ENCODE data around the gene FBXL17. TPM values are rescaled to one million over a fixed set of nuclear protein-coding genes. Genes with fewer than 3 reads are reported as not detected.
A peak's percentile ranks its signal among the peaks of the same experiment; 100 is the strongest.

The FBXL17 gene
- total and polyA plus RNA-seq, 2 of the 4 experiments (the other 2 are of a cell fraction) = 3.9 to 8.1 TPM

DNA sequence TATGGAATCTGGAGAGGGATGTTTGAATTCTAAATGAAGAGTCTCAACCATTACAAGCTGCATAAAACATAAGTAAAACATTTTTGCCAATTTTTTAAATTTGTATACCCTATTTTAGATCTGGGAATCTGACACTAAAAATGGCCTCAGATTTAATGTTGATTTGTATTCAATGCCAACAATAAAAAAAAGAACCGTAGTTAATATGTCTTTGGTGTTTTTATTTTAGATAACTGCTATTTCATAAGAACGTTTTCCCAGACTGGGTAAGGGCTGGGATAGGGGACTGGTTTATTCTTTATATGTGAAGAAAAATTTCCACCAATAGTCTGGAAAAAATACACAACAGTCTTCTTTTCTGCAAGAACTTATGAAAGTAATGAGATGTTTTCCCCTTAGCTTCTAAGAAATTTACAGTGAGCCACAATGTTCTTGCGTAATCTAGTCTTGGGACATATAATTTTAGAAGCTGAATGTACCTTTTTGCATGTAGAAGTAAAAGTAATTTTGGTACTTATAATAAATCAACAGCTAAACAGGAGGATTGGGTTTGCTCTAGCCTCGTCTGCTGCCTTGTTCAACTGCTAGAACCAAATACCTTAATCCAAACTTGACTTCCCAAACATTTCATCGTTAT is 466.6 kb downstream of the FBXL17 start:
- no peak overlapping the region for H3K4me2 ChIP-seq (ENCODE audit: low read depth, low read length)
- H4K8ac ChIP-seq (ENCODE audit: low read depth in 2 of 2, low read length in 2 of 2) = no peak overlapping the region
- no peak overlapping the region for H3K23ac ChIP-seq (ENCODE audit: low read depth, low read length)
- no peaks in the 10 kb centered on the region for H3K9me1 ChIP-seq (ENCODE audit: insufficient read depth, low read length)
- no peak for ATAC-seq (ENCODE audit: low read depth)
- H3K14ac ChIP-seq (replicated peaks; ENCODE audit: low read depth, low read length) = no peak overlapping the region
- no peak overlapping the region for H2BK120ac ChIP-seq (ENCODE audit: low read depth, low read length)
- no peak overlapping the region for H3K4me3 ChIP-seq (ENCODE audit: insufficient read depth, low read depth, low read length)
- intact Hi-C loops (cut with micrococcal nuclease) (no loop called here), dilution Hi-C loops (cut with HindIII; ENCODE audit: low sequenced_read_pairs, unreplicated experiment) (no loop called here), in situ Hi-C loops (cut with MboI; ENCODE audit: low sequenced_read_pairs) (no loop called here)
- H3K9me3 ChIP-seq (ENCODE audit: control insufficient read depth, insufficient read depth, low read length) = no peaks in the 10 kb centered on the region
- H2AFZ ChIP-seq (replicated peaks; ENCODE audit: low read length, poor library complexity) = no peak overlapping the region
- no peak overlapping the region for H2BK5ac ChIP-seq (ENCODE audit: low read depth, low read length, poor library complexity, severe bottlenecking)
- peaks cover 3% of the 10 kb centered on the region for H3K4me1 ChIP-seq (ENCODE audit: control insufficient read depth, insufficient read depth, low read length)
- H3K4ac ChIP-seq (ENCODE audit: low read depth, low read length) = no peak overlapping the region
- no peaks in the 10 kb centered on the region for H4K20me1 ChIP-seq (ENCODE audit: insufficient read depth, low read length)
- H2AK9ac ChIP-seq (replicated peaks; ENCODE audit: low read depth, low read length, poor library complexity) = no peak overlapping the region
- H2BK20ac ChIP-seq (ENCODE audit: low read depth, low read length) = no peak overlapping the region
- H2BK15ac ChIP-seq (ENCODE audit: low read depth, low read length) = no peak overlapping the region
- no TSS peak for BruUV-seq (replicated peaks)
- no peak overlapping the region for H4K91ac ChIP-seq (ENCODE audit: insufficient read depth, low read depth, low read length)
- H3K36me3 ChIP-seq (ENCODE audit: control insufficient read depth, insufficient read depth, low read length) = no peaks in the 10 kb centered on the region
- H3K27me3 ChIP-seq (ENCODE audit: control insufficient read depth, insufficient read depth, low read length) = no peaks in the 10 kb centered on the region
- ChIA-PET POLR2A (ENCODE audit: unreplicated experiment) (no interaction called here), CTCF (interaction anchor here (1.0 kb wide), 1 partner anchor 23 kb away, joined by 3 read pairs; no protein-coding TSS in a partner anchor)
- no peaks in the 10 kb centered on the region for H3K79me1 ChIP-seq (ENCODE audit: low read depth in 1 of 2, low read length in 2 of 2)
- WGBS, 2 experiments (ENCODE audit: extremely low coverage in 2 of 2, insufficient read length in 1 of 2) = 100% methylated on average over 1 of the region's 5 CpGs; no CpG with 5 or more reads in 1 of the 2 experiments
- H3K56ac ChIP-seq (ENCODE audit: extremely low read depth, insufficient read depth, low read length) = no peak overlapping the region
- H4K5ac ChIP-seq (ENCODE audit: low read depth, low read length) = no peak overlapping the region
- H3K18ac ChIP-seq (ENCODE audit: low read depth, low read length) = no peak overlapping the region
- H3K27ac ChIP-seq (ENCODE audit: insufficient read depth, low read length) = no peak overlapping the region
- H2AK5ac ChIP-seq (ENCODE audit: low read depth, low read length) = no peak overlapping the region
- no peak for TF ChIP-seq MXI1 (IDR thresholded peaks at IDR 0.05; ENCODE audit: borderline replicate concordance, low read depth, low read length)
- no peak for TF ChIP-seq NFE2L2 (IDR thresholded peaks at IDR 0.05; ENCODE audit: low read depth, low read length)
- TF ChIP-seq CEBPB (IDR thresholded peaks at IDR 0.05; ENCODE audit: low read depth, low read length) = peak; percentile 81
- H3K9ac ChIP-seq (ENCODE audit: low read depth, low read length) = no peak overlapping the region
- no peak for DNase-seq

Data from IMR-90 (cell line).